WI38 (cell line): ENCODE data around the gene MYOM3.

Experiments
- H3K4me3 ChIP-seq: 2 replicates; pipeline ENCODE4 v1.5.1; 2011; ENCODE audit warnings: low read depth, mild to moderate bottlenecking, control low read depth, low read length
- TF ChIP-seq, protein P1 (sequence below): IDR thresholded peaks from 2 replicates; pipeline ENCODE4 v1.5.1; 2012; ENCODE audit warnings: low read depth, mild to moderate bottlenecking, control low read depth, low read length

Gene MYOM3

GRCh38 chr1:24126018-24126671, 14.2 kb upstream of the MYOM3 start:
- no peak overlapping the region for H3K4me3 ChIP-seq
- TF ChIP-seq, protein P1, sequence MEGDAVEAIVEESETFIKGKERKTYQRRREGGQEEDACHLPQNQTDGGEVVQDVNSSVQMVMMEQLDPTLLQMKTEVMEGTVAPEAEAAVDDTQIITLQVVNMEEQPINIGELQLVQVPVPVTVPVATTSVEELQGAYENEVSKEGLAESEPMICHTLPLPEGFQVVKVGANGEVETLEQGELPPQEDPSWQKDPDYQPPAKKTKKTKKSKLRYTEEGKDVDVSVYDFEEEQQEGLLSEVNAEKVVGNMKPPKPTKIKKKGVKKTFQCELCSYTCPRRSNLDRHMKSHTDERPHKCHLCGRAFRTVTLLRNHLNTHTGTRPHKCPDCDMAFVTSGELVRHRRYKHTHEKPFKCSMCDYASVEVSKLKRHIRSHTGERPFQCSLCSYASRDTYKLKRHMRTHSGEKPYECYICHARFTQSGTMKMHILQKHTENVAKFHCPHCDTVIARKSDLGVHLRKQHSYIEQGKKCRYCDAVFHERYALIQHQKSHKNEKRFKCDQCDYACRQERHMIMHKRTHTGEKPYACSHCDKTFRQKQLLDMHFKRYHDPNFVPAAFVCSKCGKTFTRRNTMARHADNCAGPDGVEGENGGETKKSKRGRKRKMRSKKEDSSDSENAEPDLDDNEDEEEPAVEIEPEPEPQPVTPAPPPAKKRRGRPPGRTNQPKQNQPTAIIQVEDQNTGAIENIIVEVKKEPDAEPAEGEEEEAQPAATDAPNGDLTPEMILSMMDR = no peak

- H3K4me3 ChIP-seq = no peak overlapping the region
- TF ChIP-seq, protein P1 = no peak
Observed at GRCh38 chr1:24125456-24125855, 13.5 kb upstream of the MYOM3 start.

GRCh38 chr1:24124980-24125379, 13.0 kb upstream of the MYOM3 start:
- TF ChIP-seq, protein P1 = no peak
- H3K4me3 ChIP-seq = no peak overlapping the region

- TF ChIP-seq, protein P1 = no peak
- no peak overlapping the region for H3K4me3 ChIP-seq
Observed at GRCh38 chr1:24123611-24124010, 11.7 kb upstream of the MYOM3 start.

DNA sequence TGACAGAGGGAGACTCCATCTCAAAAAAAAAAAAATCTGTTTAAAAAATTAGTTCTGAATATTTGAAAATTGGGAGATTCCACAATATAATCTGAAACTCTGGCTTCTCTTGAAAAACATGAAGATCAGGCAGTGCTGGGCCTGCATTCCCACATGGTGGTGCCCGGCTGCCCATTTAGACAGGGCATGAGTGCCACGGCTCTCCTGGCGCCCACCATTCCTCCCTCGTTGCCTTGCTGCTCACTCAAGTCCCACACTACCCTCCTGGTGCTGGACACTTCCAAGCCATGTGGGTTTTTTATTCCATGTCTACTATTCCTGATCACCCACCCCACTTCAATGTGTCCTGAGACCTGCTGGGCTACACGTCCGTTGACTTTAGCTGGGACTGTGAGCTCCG, 10.8 kb upstream of the MYOM3 start:
- TF ChIP-seq, protein P1 = no peak
- H3K4me3 ChIP-seq = no peak overlapping the region

DNA sequence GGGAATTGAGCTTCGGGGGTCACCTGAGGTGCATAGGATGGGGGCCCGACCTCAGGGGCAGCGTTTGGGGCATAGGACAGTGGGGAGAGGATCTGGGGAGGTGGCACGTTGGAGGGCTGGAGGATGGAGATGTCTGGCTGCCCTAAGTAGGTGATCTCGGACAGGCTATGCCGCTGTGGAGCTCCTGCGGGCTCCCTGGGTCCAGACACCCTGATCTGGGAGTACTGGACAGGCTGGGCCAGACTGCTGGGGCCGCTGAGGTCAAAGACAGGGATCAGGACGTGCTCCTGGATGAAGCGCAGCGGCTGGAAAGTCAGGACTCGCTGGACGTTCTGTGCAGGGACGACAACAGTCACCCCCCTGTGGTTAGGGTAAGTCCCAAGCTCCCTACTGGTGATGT, 9.5 kb upstream of the MYOM3 start:
- TF ChIP-seq, protein P1 = no peak
- H3K4me3 ChIP-seq = no peak overlapping the region

GRCh38 chr1:24120965-24121364, 9.0 kb upstream of the MYOM3 start:
- TF ChIP-seq, protein P1 = no peak
- H3K4me3 ChIP-seq = no peak overlapping the region
